ENCODE measurements around the gene DYRK1A. TPM values are rescaled to one million over a fixed set of nuclear protein-coding genes. Genes with fewer than 3 reads are reported as not detected.

DYRK1A gene
- total RNA-seq, 4 donors from 2014 or later = 42.0 to 137 (median 119) TPM

DNA sequence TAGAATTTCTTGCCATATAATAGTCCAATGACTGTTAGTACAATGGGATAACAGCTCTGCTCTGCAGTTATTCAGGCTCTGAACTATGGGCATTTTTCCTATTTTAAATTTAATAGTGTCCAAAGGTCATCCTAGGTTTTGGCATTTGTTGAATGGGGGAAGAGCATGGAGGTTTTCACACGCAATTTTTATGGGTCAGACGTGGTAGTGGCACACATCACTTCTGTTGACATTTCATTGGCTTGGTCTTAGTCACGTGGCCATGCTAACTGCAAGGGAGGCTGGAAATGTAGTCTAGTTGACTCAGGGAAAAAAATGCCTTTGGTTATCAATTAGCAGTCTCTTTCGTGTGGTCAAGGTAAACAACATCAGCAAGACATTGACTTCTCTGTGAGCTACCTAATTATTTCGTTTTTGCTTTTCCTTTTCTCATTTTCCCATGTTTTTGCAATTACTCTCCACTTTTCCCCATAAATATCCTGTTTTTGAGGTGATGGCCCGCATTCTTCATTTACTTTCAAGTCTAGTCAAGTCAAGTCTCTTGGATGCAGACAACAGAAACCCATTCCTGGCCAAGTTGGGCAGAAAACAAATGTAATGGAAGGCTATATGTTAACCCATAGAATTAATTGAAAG, 82.8 kb downstream of the DYRK1A start:
- Histone ChIP-seq H3K36me3 (no peaks in the 10 kb centered on the region), H3K4me3 (no peak overlapping the region), H3K27me3 (no peaks in the 10 kb centered on the region), H3K9me3 (no peaks in the 10 kb centered on the region), H3K27ac (no peak overlapping the region), H3K4me1 (peaks cover 6 to 7% of the 10 kb centered on the region in 2 donors)
- no peak for DNase-seq
- intact Hi-C loops (cut with DNase I; ENCODE audit: low total_unique reads) = no loop called here
- TF ChIP-seq, protein P1, sequence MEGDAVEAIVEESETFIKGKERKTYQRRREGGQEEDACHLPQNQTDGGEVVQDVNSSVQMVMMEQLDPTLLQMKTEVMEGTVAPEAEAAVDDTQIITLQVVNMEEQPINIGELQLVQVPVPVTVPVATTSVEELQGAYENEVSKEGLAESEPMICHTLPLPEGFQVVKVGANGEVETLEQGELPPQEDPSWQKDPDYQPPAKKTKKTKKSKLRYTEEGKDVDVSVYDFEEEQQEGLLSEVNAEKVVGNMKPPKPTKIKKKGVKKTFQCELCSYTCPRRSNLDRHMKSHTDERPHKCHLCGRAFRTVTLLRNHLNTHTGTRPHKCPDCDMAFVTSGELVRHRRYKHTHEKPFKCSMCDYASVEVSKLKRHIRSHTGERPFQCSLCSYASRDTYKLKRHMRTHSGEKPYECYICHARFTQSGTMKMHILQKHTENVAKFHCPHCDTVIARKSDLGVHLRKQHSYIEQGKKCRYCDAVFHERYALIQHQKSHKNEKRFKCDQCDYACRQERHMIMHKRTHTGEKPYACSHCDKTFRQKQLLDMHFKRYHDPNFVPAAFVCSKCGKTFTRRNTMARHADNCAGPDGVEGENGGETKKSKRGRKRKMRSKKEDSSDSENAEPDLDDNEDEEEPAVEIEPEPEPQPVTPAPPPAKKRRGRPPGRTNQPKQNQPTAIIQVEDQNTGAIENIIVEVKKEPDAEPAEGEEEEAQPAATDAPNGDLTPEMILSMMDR (IDR thresholded peaks at IDR 0.05) = no peak
- no peak for TF ChIP-seq POLR2A (IDR thresholded peaks at IDR 0.05)

DNA sequence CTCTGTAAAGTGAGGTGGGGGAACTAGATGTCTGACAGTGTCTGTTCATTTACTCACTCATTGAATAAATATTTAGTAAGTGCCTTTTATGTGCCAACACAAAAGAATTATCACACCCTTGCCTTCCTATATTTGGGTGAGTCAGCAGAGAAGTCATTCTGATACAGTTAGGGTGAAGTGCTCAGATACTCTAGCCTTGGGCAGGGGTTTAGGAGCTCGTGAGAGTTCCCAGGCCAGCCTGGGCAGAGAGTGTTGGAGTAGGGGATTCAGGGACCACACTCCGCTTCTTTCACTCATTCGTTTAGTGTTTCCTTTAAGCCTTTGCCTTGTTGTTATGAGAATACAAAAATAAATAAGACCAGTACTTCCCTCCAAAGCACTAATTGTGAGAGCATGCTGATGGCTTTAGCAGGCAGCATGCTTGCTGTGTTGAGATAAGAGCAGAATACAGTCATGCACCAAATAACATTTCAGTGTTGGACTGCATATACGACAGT, 83.9 kb downstream of the DYRK1A start:
- Histone ChIP-seq H3K27ac (no peak overlapping the region), H3K4me1 (peaks cover 3 to 6% of the 10 kb centered on the region in 2 donors), H3K4me3 (no peak overlapping the region), H3K9me3 (no peaks in the 10 kb centered on the region), H3K27me3 (no peaks in the 10 kb centered on the region), H3K36me3 (no peaks in the 10 kb centered on the region)
- DNase-seq = no peak
- intact Hi-C loops (cut with DNase I; ENCODE audit: low total_unique reads) = no loop called here
- TF ChIP-seq POLR2A (IDR thresholded peaks at IDR 0.05) = no peak
- TF ChIP-seq, protein P1 (IDR thresholded peaks at IDR 0.05) = no peak

DNA sequence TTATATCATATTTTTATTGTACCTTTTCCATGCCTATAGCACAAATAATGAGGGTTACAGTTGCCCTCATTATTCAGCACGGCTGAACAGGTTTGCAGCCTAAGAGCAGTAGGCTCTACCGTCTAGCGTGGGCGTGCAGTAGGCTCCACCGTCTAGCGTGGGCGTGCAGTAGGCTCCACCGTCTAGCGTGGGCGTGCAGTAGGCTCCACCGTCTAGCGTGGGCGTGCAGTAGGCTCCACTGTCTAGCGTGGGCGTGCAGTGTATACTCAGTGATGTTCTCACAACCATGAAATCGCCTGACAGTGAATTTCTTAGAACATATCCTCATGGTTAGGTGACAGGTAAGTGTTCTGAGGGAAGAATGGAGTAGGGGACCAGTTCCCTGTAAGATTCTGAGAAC, 84.9 kb downstream of the DYRK1A start:
- no peak overlapping the region for H3K4me3 ChIP-seq

DNA sequence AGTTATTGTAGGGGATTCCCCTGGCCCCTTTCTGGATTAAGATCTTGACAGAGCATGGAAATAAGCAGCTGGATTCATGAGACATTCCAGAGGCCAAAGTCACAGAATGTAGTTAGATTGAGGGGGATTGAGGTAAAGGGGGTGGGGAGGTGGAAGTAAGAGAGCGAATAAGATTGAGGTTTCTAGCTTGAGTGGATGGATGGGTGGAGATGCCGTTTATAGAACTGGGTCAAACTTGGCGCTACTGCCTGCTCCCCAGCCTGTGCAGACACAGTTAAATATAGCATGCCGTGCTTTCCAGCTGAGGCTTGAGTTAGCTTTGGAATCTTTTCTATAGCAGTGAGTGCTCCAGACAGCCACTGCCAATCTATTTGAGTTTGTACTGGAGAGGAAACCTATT, 85.7 kb downstream of the DYRK1A start:
- no peak overlapping the region for H3K4me3 ChIP-seq
- H3K9me3 ChIP-seq = no peaks in the 10 kb centered on the region
- peaks cover 3 to 12% of the 10 kb centered on the region in 2 donors for H3K4me1 ChIP-seq
- peak overlapping the region; percentile 15 to 17 for H3K27ac ChIP-seq
- no peak for DNase-seq
- intact Hi-C loops (cut with DNase I; ENCODE audit: low total_unique reads) = no loop called here
- TF ChIP-seq POLR2A (IDR thresholded peaks at IDR 0.05) = no peak
- TF ChIP-seq, protein P1 (IDR thresholded peaks at IDR 0.05) = no peak
- H3K27me3 ChIP-seq = no peaks in the 10 kb centered on the region
- no peaks in the 10 kb centered on the region for H3K36me3 ChIP-seq

More for the DNA sequence above, 84.9 kb downstream of the DYRK1A start:
- no peak for DNase-seq
- H3K36me3 ChIP-seq = no peaks in the 10 kb centered on the region
- no peak overlapping the region for H3K27ac ChIP-seq
- peaks cover 3 to 11% of the 10 kb centered on the region in 2 donors for H3K4me1 ChIP-seq
- H3K9me3 ChIP-seq = no peaks in the 10 kb centered on the region
- TF ChIP-seq POLR2A (IDR thresholded peaks at IDR 0.05) = no peak
- TF ChIP-seq, protein P1 (IDR thresholded peaks at IDR 0.05) = no peak
- no peaks in the 10 kb centered on the region for H3K27me3 ChIP-seq
- intact Hi-C loops (cut with DNase I; ENCODE audit: low total_unique reads) = no loop called here

DNA sequence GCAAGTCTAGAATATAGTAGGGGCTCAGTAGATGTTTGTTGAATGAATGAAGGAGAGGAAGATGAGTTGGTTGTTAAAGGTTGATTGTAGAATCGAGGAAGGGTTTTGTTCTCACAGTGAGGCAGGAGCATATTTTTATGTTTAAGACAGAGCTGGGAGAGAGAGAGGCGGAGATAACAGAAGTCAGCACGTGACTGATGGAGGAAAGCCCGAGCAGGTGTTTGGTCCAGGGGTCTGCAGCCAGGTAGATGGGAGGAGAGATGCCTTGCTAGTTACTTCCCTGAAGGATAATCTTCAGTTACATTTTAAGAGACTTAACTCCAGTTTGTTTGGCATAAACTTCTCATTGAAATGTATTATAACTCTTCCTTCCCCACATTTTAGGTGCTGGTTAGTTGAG, 86.8 kb downstream of the DYRK1A start:
- no peak for DNase-seq
- Histone ChIP-seq H3K4me1 (peaks cover 4 to 12% of the 10 kb centered on the region in 2 donors), H3K27ac (no peak overlapping the region)

More for the DNA sequence above, 86.8 kb downstream of the DYRK1A start:
- Histone ChIP-seq H3K27me3 (no peaks in the 10 kb centered on the region), H3K9me3 (no peaks in the 10 kb centered on the region), H3K4me3 (no peak overlapping the region), H3K36me3 (no peaks in the 10 kb centered on the region)
- intact Hi-C loops (cut with DNase I; ENCODE audit: low total_unique reads) = no loop called here
- TF ChIP-seq, protein P1 (IDR thresholded peaks at IDR 0.05) = no peak
- TF ChIP-seq POLR2A (IDR thresholded peaks at IDR 0.05) = no peak

Data from uterus (tissue), 4 donors.